GM23248 (cell line): Measurements from ENCODE around the gene SLC13A2. TPM values are rescaled to one million over a fixed set of nuclear protein-coding genes. Genes with fewer than 3 reads are reported as not detected.

Experiments used
- DNase-seq: peaks from one replicate; pipeline ENCODE4 v3.0.0-alpha.2; 2015
- H2AFZ ChIP-seq: fragments of 200-600 bp; sonication (generic); 2 replicates; pipeline ENCODE4 v1.6.1; 2016; ENCODE audit warnings: antibody characterized with exemption
- H3F3A ChIP-seq: fragments of 200-600 bp; sonication (generic); 2 replicates; pipeline ENCODE4 v1.6.1; 2016; ENCODE audit warnings: mild to moderate bottlenecking, antibody characterized with exemption, mixed run types; ENCODE audit not compliant: insufficient read depth
- H3K27ac ChIP-seq: fragments of 200-600 bp; sonication (generic); 2 replicates; pipeline ENCODE4 v1.5.1; 2016; ENCODE audit warnings: mild to moderate bottlenecking
- H3K27me3 ChIP-seq: fragments of 200-600 bp; sonication (generic); replicated peaks from 2 replicates; pipeline ENCODE4 v1.6.1; 2016; ENCODE audit warnings: mild to moderate bottlenecking; ENCODE audit not compliant: insufficient read depth
- H3K36me3 ChIP-seq: fragments of 200-600 bp; sonication (generic); 2 replicates; pipeline ENCODE4 v1.6.1; 2016; ENCODE audit warnings: low read depth, mild to moderate bottlenecking
- H3K4me1 ChIP-seq: fragments of 200-600 bp; sonication (generic); 2 replicates; pipeline ENCODE4 v1.6.1; 2016; ENCODE audit warnings: mild to moderate bottlenecking; ENCODE audit not compliant: insufficient read depth
- H3K4me2 ChIP-seq: fragments of 200-600 bp; sonication (generic); one replicate; pipeline ENCODE4 v1.6.1; 2016; ENCODE audit warnings: mild to moderate bottlenecking; ENCODE audit not compliant: unreplicated experiment
- H3K4me3 ChIP-seq: fragments of 200-600 bp; sonication (generic); 2 replicates; pipeline ENCODE4 v1.5.1; 2016; ENCODE audit warnings: mild to moderate bottlenecking
- H3K79me2 ChIP-seq: fragments of 200-600 bp; sonication (generic); 2 replicates; pipeline ENCODE4 v1.6.1; 2016; ENCODE audit warnings: mild to moderate bottlenecking; ENCODE audit not compliant: insufficient read depth
- H3K9ac ChIP-seq: fragments of 200-600 bp; sonication (generic); 2 replicates; pipeline ENCODE4 v1.6.1; 2016; ENCODE audit warnings: mild to moderate bottlenecking
- H3K9me2 ChIP-seq: fragments of 200-600 bp; sonication (generic); 2 replicates; pipeline ENCODE4 v1.6.1; 2016; ENCODE audit warnings: mixed run types, mild to moderate bottlenecking, moderate library complexity; ENCODE audit not compliant: insufficient read depth
- H3K9me3 ChIP-seq: fragments of 200-600 bp; sonication (generic); one replicate; pipeline ENCODE4 v1.6.1; 2017; ENCODE audit warnings: low read depth
- H4K20me1 ChIP-seq: fragments of 200-600 bp; sonication (generic); 2 replicates; pipeline ENCODE4 v1.6.0; 2016; ENCODE audit not compliant: insufficient read depth
- EZH2 ChIP-seq: fragments of 200-600 bp; sonication (generic); IDR thresholded peaks from 2 replicates; pipeline ENCODE4 v1.6.1; 2018; ENCODE audit warnings: antibody characterized with exemption, mild to moderate bottlenecking; ENCODE audit not compliant: insufficient read depth, poor library complexity, severe bottlenecking
- EZH2phosphoT487 ChIP-seq: fragments of 200-600 bp; sonication (generic); IDR thresholded peaks from 2 replicates; pipeline ENCODE4 v1.6.1; 2018; ENCODE audit warnings: antibody characterized with exemption, moderate library complexity, mild to moderate bottlenecking, low read depth; ENCODE audit not compliant: insufficient read depth
- WGBS, 2 experiments: methylation state at CpG; one replicate each; pipeline ENCODE4 v1.1.6; 2015 to 2017; ENCODE audit warnings: low lambda C conversion rate in 2 of 2, low coverage in 1 of 2; ENCODE audit errors: missing lambda C conversion rate in 2 of 2; 5-methylcytosine and 5-hydroxymethylcytosine counted together
- in situ Hi-C: fragments of 300-500 bp; cut with MboI; formaldehyde crosslinking; loops from 2 replicates; pipeline ENCODE4 v1.15.0; 2020
- polyA plus RNA-seq: library from polyadenylated mRNA; unstranded; fragments of >200 nt; fragmentation: Nextera tagmentation; extraction: Ambion mirVana; gene quantifications from 2 replicates; pipeline ENCODE4 v1.2.1, GENCODE V29; 2016
- total RNA-seq: library from RNA; depleted of rRNA; stranded (reverse); fragments of >200 nt; shearing (Covaris generic); gene quantifications from 2 replicates; pipeline ENCODE4 v1.2.3, GENCODE V29; 2014

SLC13A2 gene
- total and polyA plus RNA-seq, 2 experiments from 2014 or later: not detected

GRCh38 chr17:28497931-28498330 is 24.5 kb downstream of the SLC13A2 start:
- in situ Hi-C loops: no loop called here
- Histone ChIP-seq H3K4me3 (no peak overlapping the region), H3F3A (no peaks in the 10 kb centered on the region), H3K9ac (no peak overlapping the region), H3K4me1 (no peaks in the 10 kb centered on the region), H4K20me1 (no peaks in the 10 kb centered on the region), H3K9me3 (no peaks in the 10 kb centered on the region), H3K27me3 (peaks cover 4% of the 10 kb centered on the region), H3K36me3 (no peaks in the 10 kb centered on the region), H3K4me2 (no peak overlapping the region), H3K9me2 (no peaks in the 10 kb centered on the region), H3K27ac (no peak overlapping the region), H2AFZ (no peak overlapping the region), H3K79me2 (no peaks in the 10 kb centered on the region)
- TF ChIP-seq EZH2phosphoT487: no peak
- TF ChIP-seq EZH2: no peak
- no peak for DNase-seq
- 22 to 32% methylated on average over 6 to 9 of the region's 9 CpGs for WGBS, 2 experiments

DNA sequence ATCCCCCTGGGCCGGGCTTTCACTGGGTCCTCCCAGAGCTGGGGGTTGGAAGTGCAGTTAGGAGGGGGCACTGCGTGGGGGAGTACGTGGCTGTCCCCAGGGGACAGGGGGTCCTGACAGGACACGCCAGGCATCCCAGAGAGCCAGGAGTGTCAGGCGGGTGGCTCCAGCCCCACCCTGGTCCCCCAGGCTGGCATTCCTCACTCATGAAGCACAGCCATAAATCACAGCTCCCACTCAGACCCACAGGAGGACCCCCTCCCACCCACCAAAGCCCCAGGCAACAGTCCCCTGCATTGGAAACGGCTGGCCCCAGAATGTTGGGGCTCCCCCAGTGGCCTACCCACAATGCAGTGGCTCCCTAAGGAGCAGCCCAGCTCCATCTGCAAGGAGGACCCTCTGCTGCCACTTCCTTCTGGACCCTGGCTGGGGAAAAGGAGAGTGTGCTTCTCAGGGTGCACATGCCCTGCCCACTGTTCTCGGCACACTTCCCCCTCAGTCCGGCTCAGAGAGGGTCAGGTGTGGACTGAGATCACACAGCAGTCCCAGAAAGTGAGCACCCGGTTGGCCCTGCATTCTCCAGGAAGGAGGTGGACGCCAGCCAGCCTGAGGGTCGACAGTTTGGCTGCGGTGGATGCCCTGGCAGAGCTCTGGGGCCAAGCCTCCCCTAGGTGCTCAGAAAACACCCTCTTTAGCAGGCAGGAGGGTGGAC is 25.4 kb downstream of the SLC13A2 start:
- no peaks in the 10 kb centered on the region for H3K9me2 ChIP-seq
- DNase-seq: no peak
- 45 to 49% methylated on average over 7 to 10 of the region's 12 CpGs for WGBS, 2 experiments

DNA sequence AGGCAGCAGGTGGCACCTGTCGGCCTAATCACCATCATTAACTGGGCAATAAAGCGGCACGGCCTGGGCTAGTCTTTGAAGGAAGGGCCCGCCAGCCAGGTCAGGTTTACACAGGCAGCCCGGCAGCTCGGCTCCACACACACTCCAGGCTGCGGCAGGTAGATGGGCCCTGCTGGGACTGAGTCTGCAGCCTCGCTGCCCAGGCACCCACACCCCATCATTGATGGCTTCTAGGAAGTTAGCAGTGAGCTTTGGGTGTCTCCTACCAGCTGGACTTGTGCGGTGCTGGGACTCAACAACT is 25.9 kb downstream of the SLC13A2 start:
- Histone ChIP-seq H4K20me1 (no peaks in the 10 kb centered on the region), H3K9me3 (no peaks in the 10 kb centered on the region), H2AFZ (no peak overlapping the region), H3K9ac (no peak overlapping the region), H3K27ac (no peak overlapping the region), H3K4me2 (no peak overlapping the region), H3F3A (no peaks in the 10 kb centered on the region), H3K27me3 (peaks cover 15% of the 10 kb centered on the region), H3K4me3 (no peak overlapping the region), H3K36me3 (no peaks in the 10 kb centered on the region), H3K4me1 (no peaks in the 10 kb centered on the region), H3K9me2 (no peaks in the 10 kb centered on the region), H3K79me2 (no peaks in the 10 kb centered on the region)
- WGBS, 2 experiments: 75 to 79% methylated on average over 9 of the region's 9 CpGs
- in situ Hi-C loops: no loop called here
- no peak for DNase-seq
- TF ChIP-seq EZH2phosphoT487: no peak
- TF ChIP-seq EZH2: no peak

More for the DNA sequence above, 25.4 kb downstream of the SLC13A2 start:
- Histone ChIP-seq H3K4me1 (no peaks in the 10 kb centered on the region), H4K20me1 (no peaks in the 10 kb centered on the region), H3K27ac (no peak overlapping the region), H3K79me2 (no peaks in the 10 kb centered on the region), H3K9ac (no peak overlapping the region), H3K4me2 (no peak overlapping the region), H3K27me3 (peaks cover 10% of the 10 kb centered on the region), H3K4me3 (no peak overlapping the region), H3K36me3 (no peaks in the 10 kb centered on the region), H3F3A (no peaks in the 10 kb centered on the region), H2AFZ (no peak overlapping the region), H3K9me3 (no peaks in the 10 kb centered on the region)
- TF ChIP-seq EZH2phosphoT487 (no peak), EZH2 (no peak)
- in situ Hi-C loops: no loop called here

GRCh38 chr17:28499684-28500357 is 26.4 kb downstream of the SLC13A2 start:
- in situ Hi-C loops: no loop called here
- no peaks in the 10 kb centered on the region for H3F3A ChIP-seq
- H3K4me1 ChIP-seq: no peaks in the 10 kb centered on the region
- H3K9ac ChIP-seq: no peak overlapping the region
- H3K9me3 ChIP-seq: no peaks in the 10 kb centered on the region
- 58% methylated on average over 9 of the region's 9 CpGs for WGBS, 2 experiments
- no peaks in the 10 kb centered on the region for H3K79me2 ChIP-seq
- H3K9me2 ChIP-seq: no peaks in the 10 kb centered on the region
- H2AFZ ChIP-seq: no peak overlapping the region
- no peak for TF ChIP-seq EZH2
- TF ChIP-seq EZH2phosphoT487: no peak
- no peak overlapping the region for H3K27ac ChIP-seq
- peaks cover 20% of the 10 kb centered on the region for H3K27me3 ChIP-seq
- no peak for DNase-seq
- no peaks in the 10 kb centered on the region for H4K20me1 ChIP-seq
- no peaks in the 10 kb centered on the region for H3K36me3 ChIP-seq
- H3K4me3 ChIP-seq: no peak overlapping the region
- H3K4me2 ChIP-seq: no peak overlapping the region
